Endothelial cell (in vitro differentiated cells): ENCODE measurements around the gene INPP5J. TPM values are rescaled to one million over a fixed set of nuclear protein-coding genes. Genes with fewer than 3 reads are reported as not detected.

Experiments
- DNase-seq: peaks from one replicate; pipeline ENCODE4 v3.0.0; 2021; ENCODE audit warnings: low spot score
- H3K27ac Mint-ChIP-seq: one replicate; pipeline ENCODE4 v1.8.0; 2021; ENCODE audit warnings: mixed read lengths, inconsistent platforms; ENCODE audit not compliant: unreplicated experiment
- H3K27me3 Mint-ChIP-seq: one replicate; pipeline ENCODE4 v1.8.0; 2021; ENCODE audit warnings: mild to moderate bottlenecking, moderate library complexity, mixed read lengths, inconsistent platforms; ENCODE audit not compliant: unreplicated experiment
- H3K36me3 Mint-ChIP-seq: one replicate; pipeline ENCODE4 v1.8.0; 2021; ENCODE audit warnings: mild to moderate bottlenecking, low read depth, mixed read lengths, inconsistent platforms; ENCODE audit not compliant: unreplicated experiment
- H3K4me1 Mint-ChIP-seq: one replicate; pipeline ENCODE4 v1.8.0; 2021; ENCODE audit warnings: mild to moderate bottlenecking, mixed read lengths, inconsistent platforms; ENCODE audit not compliant: unreplicated experiment
- H3K4me3 Mint-ChIP-seq: one replicate; pipeline ENCODE4 v1.8.0; 2021; ENCODE audit warnings: mild to moderate bottlenecking, mixed read lengths, inconsistent platforms; ENCODE audit not compliant: unreplicated experiment
- H3K9me3 Mint-ChIP-seq: one replicate; pipeline ENCODE4 v1.8.0; 2021; ENCODE audit warnings: mixed read lengths, inconsistent platforms; ENCODE audit not compliant: unreplicated experiment
- CTCF ChIP-seq: fragments of 200-600 bp; sonication (generic); IDR thresholded peaks from one replicate; pipeline ENCODE4 v1.5.0; 2021; ENCODE audit warnings: antibody characterized with exemption; ENCODE audit not compliant: unreplicated experiment
- total RNA-seq: library from RNA; stranded (reverse); fragmentation: NEBNext Ultra II Directional; extraction: Animal tissue kit (Norgen Biotek cat#: 25700); gene quantifications from one replicate; pipeline ENCODE4 v1.2.1, GENCODE V29; 2021; ENCODE audit not compliant: unreplicated experiment

Gene INPP5J
- total RNA-seq, 1 donor from 2014 or later = 2.8 TPM

- Mint-ChIP-seq H3K27ac (peak overlapping the region; percentile 48), H3K4me3 (no peak overlapping the region), H3K4me1 (peaks cover 44% of the 10 kb centered on the region), H3K9me3 (no peaks in the 10 kb centered on the region), H3K36me3 (peaks cover 26% of the 10 kb centered on the region), H3K27me3 (peaks cover 13% of the 10 kb centered on the region)
- DNase-seq = no peak
- no peak for TF ChIP-seq CTCF
These were observed 43.6 kb upstream of the INPP5J start for GRCh38 chr22:31079095-31079642.

- Mint-ChIP-seq H3K27me3 (peaks cover 16% of the 10 kb centered on the region), H3K9me3 (no peaks in the 10 kb centered on the region), H3K4me3 (peak overlapping the region; percentile 99), H3K4me1 (peaks cover 48% of the 10 kb centered on the region), H3K27ac (peak overlapping the region; percentile 96), H3K36me3 (peaks cover 29% of the 10 kb centered on the region)
- no peak for DNase-seq
- TF ChIP-seq CTCF = no peak
These were observed 42.5 kb upstream of the INPP5J start for GRCh38 chr22:31080164-31080847.

- peaks cover 52% of the 10 kb centered on the region for H3K4me1 Mint-ChIP-seq
- H3K9me3 Mint-ChIP-seq = no peaks in the 10 kb centered on the region
- DNase-seq = peak; percentile 94
- H3K27ac Mint-ChIP-seq = peak within 1 kb of the TSS; percentile 96
- peaks cover 29% of the 10 kb centered on the region for H3K36me3 Mint-ChIP-seq
- no peak for TF ChIP-seq CTCF
- H3K27me3 Mint-ChIP-seq = peaks cover 16% of the 10 kb centered on the region
- H3K4me3 Mint-ChIP-seq = peak within 1 kb of the TSS; percentile 99
These were observed 41.7 kb upstream of the INPP5J start, which contains the start of gene SMTN for GRCh38 chr22:31080848-31081649. Gene SMTN (plus strand): TSS chr22:31081318. CDS start chr22:31083259, 1,941 bp downstream.

- DNase-seq = no peak
- Mint-ChIP-seq H3K27me3 (peaks cover 19% of the 10 kb centered on the region), H3K36me3 (peaks cover 32% of the 10 kb centered on the region), H3K27ac (peak overlapping the region; percentile 96), H3K9me3 (no peaks in the 10 kb centered on the region), H3K4me1 (peaks cover 61% of the 10 kb centered on the region), H3K4me3 (peak overlapping the region; percentile 99)
- TF ChIP-seq CTCF = no peak
These were observed 40.7 kb upstream of the INPP5J start for GRCh38 chr22:31081963-31082605.
